Measurements from ENCODE around the gene HOXA6.

Gene HOXA6

DNA sequence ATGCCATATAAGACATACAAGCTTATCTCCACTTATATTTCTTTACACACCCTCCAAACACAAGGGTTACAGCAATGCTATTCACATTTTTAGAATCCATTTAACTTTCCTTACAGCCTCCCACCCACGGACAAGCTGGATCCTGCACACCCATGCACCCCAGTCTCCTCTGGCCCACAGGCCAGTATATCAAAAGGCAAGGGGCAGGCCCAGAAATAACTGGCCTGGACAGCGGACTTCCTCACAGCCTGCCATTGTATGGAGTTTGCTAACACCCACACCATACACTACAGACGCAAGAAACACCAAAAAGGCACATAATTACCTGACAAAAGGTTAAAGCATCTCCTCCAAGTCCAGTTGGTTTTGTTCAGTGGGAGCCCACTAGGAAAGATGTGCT lies 29.0 kb downstream of the HOXA6 start:
- no peak for TF ChIP-seq CTCF (conservative IDR thresholded peaks at IDR 0.05; ENCODE audit: low read depth, low read length)
- H3K4me3 ChIP-seq (ENCODE audit: low read length) = no peak overlapping the region
- no peak for DNase-seq (ENCODE audit: low read depth)

- no peak for DNase-seq (ENCODE audit: low read depth)
Measured at GRCh38 chr7:27117887-27118491, 29.6 kb downstream of the HOXA6 start.

DNA sequence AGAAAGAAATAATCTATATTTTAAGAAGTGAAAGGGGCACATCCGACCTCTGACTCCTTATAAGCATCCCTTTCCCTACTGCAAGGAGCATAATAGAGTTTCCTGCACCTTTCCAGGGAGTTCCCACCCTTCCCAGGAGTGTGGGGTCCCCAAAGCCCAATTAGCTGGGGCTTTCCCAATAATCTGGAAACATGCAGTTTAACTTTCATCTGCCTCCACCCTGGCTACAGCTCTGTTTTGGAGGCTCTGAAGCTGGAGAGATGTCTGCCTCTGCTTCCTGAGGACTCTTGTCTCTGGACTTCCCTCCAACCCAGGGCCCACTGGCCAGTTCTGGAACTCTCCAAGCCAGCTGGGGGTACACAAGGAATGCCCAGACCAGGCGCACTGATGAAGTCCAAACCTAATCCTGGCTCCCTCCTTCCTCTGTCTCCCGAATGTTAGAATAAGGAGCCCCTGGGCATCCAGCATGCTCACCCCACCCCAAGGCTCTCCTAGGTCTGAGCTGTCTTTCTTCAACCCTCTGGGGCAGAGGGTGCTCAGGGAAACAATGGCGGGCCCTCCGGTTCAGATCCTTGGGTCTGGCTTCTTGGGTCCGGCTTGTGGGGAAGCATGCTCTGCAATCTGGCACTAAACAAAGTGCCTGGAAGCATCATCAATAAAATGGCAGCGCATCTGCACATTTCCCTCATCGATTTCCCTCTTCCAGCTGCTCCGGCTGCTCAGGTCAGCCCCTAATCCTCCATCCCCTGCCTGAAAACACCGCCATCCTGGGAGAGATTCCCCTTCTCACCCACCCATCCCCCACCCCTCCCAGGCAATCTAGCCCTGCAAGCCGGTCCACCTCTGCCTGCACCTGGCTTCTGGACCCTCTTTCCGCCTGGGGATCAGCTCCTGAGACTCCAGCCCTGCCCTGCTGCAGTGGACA lies 30.4 kb downstream of the HOXA6 start:
- H3K4me3 ChIP-seq (ENCODE audit: low read length) = no peak overlapping the region
- TF ChIP-seq CTCF (conservative IDR thresholded peaks at IDR 0.05; ENCODE audit: low read depth, low read length) = no peak
- DNase-seq (ENCODE audit: low read depth) = no peak

More at GRCh38 chr7:27117887-27118491, 29.6 kb downstream of the HOXA6 start:
- TF ChIP-seq CTCF (conservative IDR thresholded peaks at IDR 0.05; ENCODE audit: low read depth, low read length) = no peak
- no peak overlapping the region for H3K4me3 ChIP-seq (ENCODE audit: low read length)

GRCh38 chr7:27116031-27116961 lies 31.3 kb downstream of the HOXA6 start:
- H3K4me3 ChIP-seq (ENCODE audit: low read length) = no peak overlapping the region
- no peak for DNase-seq (ENCODE audit: low read depth)
- TF ChIP-seq CTCF (conservative IDR thresholded peaks at IDR 0.05; ENCODE audit: low read depth, low read length) = no peak

DNA sequence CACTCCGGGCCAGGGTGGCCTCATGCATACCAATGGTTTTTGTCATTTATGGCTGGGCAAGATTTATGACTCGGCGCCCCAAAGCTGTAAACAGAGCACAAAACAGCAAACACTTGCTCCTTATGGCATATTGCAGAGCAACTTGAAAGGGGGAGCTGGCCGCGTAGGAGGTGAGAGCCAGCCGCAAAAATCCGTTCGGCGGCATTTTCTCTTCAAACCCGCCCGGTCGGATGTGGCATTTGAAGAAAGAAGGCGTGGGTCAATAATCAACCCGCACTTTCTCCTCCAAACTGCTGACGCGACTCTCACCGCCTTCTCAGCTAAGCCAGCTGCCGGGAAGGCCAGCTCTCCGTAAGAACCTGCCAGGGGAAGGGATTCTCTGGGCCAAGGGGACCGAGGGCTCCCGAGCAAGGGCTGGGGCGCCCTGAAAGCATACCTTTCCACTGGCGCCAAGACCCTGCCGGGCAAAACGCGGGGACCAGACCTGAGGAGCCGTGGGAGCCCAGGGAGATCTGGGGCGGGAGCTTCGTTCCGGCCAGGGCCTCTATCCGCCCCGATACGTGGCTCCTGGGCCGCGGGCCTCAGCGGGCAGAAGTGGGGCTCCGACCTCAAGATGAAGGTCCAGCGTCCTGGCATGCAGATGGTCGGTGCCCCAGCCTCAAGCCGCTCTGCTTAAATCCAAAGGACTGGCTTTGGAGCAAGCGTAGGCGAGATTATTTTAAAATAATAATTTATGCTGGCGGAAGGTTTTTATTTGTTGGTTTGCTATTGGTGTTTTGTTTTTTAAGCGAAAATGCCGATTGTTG lies 32.1 kb downstream of the HOXA6 start:
- H3K4me3 ChIP-seq (ENCODE audit: low read length) = no peak overlapping the region
- TF ChIP-seq CTCF (conservative IDR thresholded peaks at IDR 0.05; ENCODE audit: low read depth, low read length) = no peak
- DNase-seq (ENCODE audit: low read depth) = no peak

DNA sequence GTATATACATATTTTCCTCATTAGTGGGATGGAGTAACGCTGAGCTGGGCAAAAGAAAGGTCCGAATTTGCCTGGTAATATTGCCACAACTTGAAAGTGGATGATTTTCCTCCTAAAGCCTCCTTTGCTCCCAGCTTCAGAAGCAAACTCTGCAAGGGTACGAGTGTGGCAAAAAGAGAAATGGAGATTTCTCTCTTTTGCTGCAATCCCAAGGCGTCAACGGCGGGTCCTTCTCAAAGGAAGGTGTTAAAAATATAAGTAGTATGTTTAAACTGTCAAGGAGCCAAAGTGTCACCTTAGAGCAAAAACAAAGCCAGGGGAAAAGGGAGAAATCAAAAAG lies 32.7 kb downstream of the HOXA6 start:
- no peak for TF ChIP-seq CTCF (conservative IDR thresholded peaks at IDR 0.05; ENCODE audit: low read depth, low read length)
- no peak for DNase-seq (ENCODE audit: low read depth)
- H3K4me3 ChIP-seq (ENCODE audit: low read length) = no peak overlapping the region

Measured in retinal pigment epithelial cell (primary cell).